Ovary (tissue), 9 donors: ENCODE data around the gene CNTN5. TPM values are rescaled to one million over a fixed set of nuclear protein-coding genes. Genes with fewer than 3 reads are reported as not detected.

ENCODE experiments used
- DNase-seq, 5 donors: peaks; one replicate each; pipeline ENCODE4 v3.0.0-alpha.2; 2019 to 2020
- H3K27ac ChIP-seq, 2 donors: fragments of 200-600 bp; one replicate each; pipeline versions ENCODE4 v1.5.1 to v1.8.0; 2019 to 2022
- H3K27me3 ChIP-seq: fragments of 200-600 bp; one replicate; pipeline ENCODE4 v1.8.0; 2022
- H3K36me3 ChIP-seq: fragments of 200-600 bp; sonication (generic); one replicate; pipeline ENCODE4 v1.5.1; 2019
- H3K4me1 ChIP-seq: one replicate; pipeline ENCODE4 v1.8.1; 2013; ENCODE audit warnings: mild to moderate bottlenecking, moderate library complexity; ENCODE audit not compliant: insufficient read depth
- H3K4me3 ChIP-seq: fragments of 200-600 bp; sonication (generic); one replicate; pipeline ENCODE4 v1.5.1; 2017
- H3K9me3 ChIP-seq, 2 donors: fragments of 200-600 bp in 1 of 2; sonication (generic) in 1 of 2; one replicate each; pipeline versions ENCODE4 v1.5.1 to v1.8.1; 2013 to 2019; ENCODE audit warnings: mild to moderate bottlenecking in 1 of 2, moderate library complexity in 1 of 2
- EP300 ChIP-seq: sonication (generic); formaldehyde crosslinking; IDR thresholded peaks from one replicate; pipeline ENCODE4 v1.6.1; 2017; ENCODE audit warnings: antibody characterized with exemption
- POLR2A ChIP-seq: fragments of 450-650 bp; IDR thresholded peaks from one replicate; pipeline ENCODE4 v1.6.1; 2017; ENCODE audit warnings: antibody characterized with exemption, mild to moderate bottlenecking, moderate library complexity
- WGBS, 3 donors: extraction: QIAGEN DNeasy Blood & Tissue Kit in 1 of 3; methylation state at CpG; one replicate each; pipeline versions ENCODE4 v1.1.5 to v1.1.7; 2013 to 2017; 5-methylcytosine and 5-hydroxymethylcytosine counted together
- intact Hi-C, 4 donors: fragments of 100-400 bp; cut with DNase I; formaldehyde crosslinking; loops; one replicate each; pipeline versions ENCODE4 v1.11.0 to v1.15.1; 2022 to 2023
- polyA plus RNA-seq, 2 donors: library from polyadenylated mRNA; stranded (reverse); fragments of 200-250 nt in 1 of 2; fragments of 350-450 nt in 1 of 2; fragmentation: Illumina TruSeq in 1 of 2; extraction: RNeasy Lipid Tissue Mini Kit (QIAGEN cat#74804) in 1 of 2; gene quantifications; one replicate each; pipeline ENCODE4 v1.2.3, GENCODE V29; 2013 to 2014
- total RNA-seq, 7 donors: library from RNA; depleted of rRNA in 2 of 7; stranded (reverse); fragments of >200 nt in 2 of 7; fragmentation: NEBNext Ultra II Directional in 3 of 7; extraction: Animal tissue kit (Norgen Biotek cat#: 25700) in 3 of 7; gene quantifications; one replicate each; pipeline versions ENCODE4 v1.1.0 to v1.2.4, GENCODE V29; 2016 to 2023
- TF ChIP-seq, protein P1 (sequence below), 3 donors: fragments of 450-650 bp in 2 of 3; fragments of 200-600 bp in 1 of 3; IDR thresholded peaks; one replicate each; pipeline versions ENCODE4 v1.5.1 to v1.8.0; 2016 to 2022; ENCODE audit warnings: antibody characterized with exemption in 3 of 3, mild to moderate bottlenecking in 1 of 3
- donor health status: DM: no; HTN: no; CAD: no; lungs with moderate emphysema.
- donor health status: DM: no; HTN: no; CAD: no.
- donor health status: Bipolar disorder and iron deficiency.
- donor health status: DM: yes; HTN: yes; CAD: no.
- donor health status: DM: no; HTN: no; CAD: no.
- donor health status: DM: yes; HTN: yes; CAD: no.

Gene CNTN5
- total and polyA plus RNA-seq, 9 donors: 0.02 to 1.1 (median 0.15) TPM; not detected in 5

DNA sequence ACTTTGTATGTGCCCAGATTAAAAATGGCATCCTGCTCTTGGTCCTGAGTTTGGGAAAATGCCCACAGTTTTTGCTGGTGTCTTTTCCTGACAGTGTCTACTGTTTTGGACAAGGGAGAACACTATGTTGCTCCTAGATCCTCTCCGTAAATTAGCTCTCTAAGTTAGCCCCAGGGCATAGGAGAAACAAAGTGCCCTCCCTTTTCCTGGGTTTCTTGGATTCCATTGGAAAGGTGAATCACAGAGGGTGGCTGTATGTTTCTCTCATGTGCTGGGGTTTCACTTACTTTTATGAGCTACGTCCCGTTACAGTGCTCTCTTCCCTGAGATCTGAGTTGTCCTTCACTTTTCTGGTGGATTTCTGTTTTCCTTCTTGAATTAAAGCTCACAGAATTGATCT lies 782.8 kb downstream of the CNTN5 start:
- no peak overlapping the region for H3K4me3 ChIP-seq
- H3K27ac ChIP-seq: no peak overlapping the region
- intact Hi-C loops: no loop called here
- no peaks in the 10 kb centered on the region for H3K36me3 ChIP-seq
- DNase-seq: no peak
- H3K4me1 ChIP-seq: no peaks in the 10 kb centered on the region
- TF ChIP-seq POLR2A (no peak), EP300 (no peak)
- TF ChIP-seq, protein P1, sequence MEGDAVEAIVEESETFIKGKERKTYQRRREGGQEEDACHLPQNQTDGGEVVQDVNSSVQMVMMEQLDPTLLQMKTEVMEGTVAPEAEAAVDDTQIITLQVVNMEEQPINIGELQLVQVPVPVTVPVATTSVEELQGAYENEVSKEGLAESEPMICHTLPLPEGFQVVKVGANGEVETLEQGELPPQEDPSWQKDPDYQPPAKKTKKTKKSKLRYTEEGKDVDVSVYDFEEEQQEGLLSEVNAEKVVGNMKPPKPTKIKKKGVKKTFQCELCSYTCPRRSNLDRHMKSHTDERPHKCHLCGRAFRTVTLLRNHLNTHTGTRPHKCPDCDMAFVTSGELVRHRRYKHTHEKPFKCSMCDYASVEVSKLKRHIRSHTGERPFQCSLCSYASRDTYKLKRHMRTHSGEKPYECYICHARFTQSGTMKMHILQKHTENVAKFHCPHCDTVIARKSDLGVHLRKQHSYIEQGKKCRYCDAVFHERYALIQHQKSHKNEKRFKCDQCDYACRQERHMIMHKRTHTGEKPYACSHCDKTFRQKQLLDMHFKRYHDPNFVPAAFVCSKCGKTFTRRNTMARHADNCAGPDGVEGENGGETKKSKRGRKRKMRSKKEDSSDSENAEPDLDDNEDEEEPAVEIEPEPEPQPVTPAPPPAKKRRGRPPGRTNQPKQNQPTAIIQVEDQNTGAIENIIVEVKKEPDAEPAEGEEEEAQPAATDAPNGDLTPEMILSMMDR (IDR thresholded peaks at IDR 0.05): no peak
- whole genome bisulfite sequencing, 3 donors: 86 to 93% (median 89%) methylated on average over 3 of the region's 3 CpGs
- no peaks in the 10 kb centered on the region for H3K9me3 ChIP-seq
- no peaks in the 10 kb centered on the region for H3K27me3 ChIP-seq

DNA sequence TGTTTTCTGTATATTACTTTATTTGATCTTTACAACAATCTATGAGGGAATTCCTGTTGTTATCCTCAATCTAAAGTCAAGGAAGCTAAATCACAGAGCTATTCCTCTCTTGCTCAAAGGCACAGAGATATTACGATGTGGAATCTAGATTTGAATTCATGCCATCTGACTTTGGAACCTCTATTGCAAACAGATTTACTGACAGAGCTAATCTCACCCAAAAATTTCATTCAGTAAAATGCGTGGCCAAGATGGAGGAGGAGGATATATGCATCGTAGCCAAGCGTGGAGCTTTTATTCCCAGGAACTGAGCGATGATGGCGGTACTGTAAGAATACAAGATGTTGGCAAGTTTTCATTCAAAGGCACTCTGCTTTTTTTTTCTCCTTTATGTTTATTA lies 791.8 kb downstream of the CNTN5 start:
- Histone ChIP-seq H3K27me3 (no peaks in the 10 kb centered on the region), H3K27ac (no peak overlapping the region), H3K4me3 (no peak overlapping the region), H3K9me3 (no peaks in the 10 kb centered on the region), H3K36me3 (no peaks in the 10 kb centered on the region), H3K4me1 (no peaks in the 10 kb centered on the region)
- WGBS, 3 donors: 87 to 92% (median 90%) methylated on average over 6 of the region's 6 CpGs
- TF ChIP-seq POLR2A (no peak), EP300 (no peak)
- TF ChIP-seq, protein P1 (IDR thresholded peaks at IDR 0.05): no peak
- no peak for DNase-seq
- intact Hi-C loops: no loop called here

DNA sequence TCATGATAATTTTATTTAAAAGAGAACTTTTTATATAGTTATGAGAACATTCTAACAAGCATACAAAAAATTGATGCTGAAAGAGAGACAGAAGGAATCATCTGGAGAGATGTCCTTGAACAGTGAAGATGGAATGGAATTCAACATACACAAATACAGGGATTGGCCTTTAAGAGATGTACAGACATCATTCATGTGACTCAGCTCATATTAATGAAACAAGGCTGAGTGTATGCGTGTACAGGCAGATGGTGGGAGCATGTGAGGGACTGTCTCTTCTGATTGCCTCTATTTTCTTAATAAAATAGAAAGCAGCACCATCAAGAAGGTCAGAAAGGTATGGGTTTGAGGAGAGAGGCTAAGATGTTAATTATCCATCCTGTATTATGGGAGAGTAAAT lies 793.3 kb downstream of the CNTN5 start:
- intact Hi-C loops: no loop called here
- Histone ChIP-seq H3K4me1 (no peaks in the 10 kb centered on the region), H3K9me3 (no peaks in the 10 kb centered on the region), H3K27ac (no peak overlapping the region), H3K27me3 (no peaks in the 10 kb centered on the region), H3K36me3 (no peaks in the 10 kb centered on the region), H3K4me3 (no peak overlapping the region)
- WGBS, 3 donors: 53 to 81% (median 60%) methylated on average over 1 of the region's 1 CpG
- no peak for DNase-seq
- TF ChIP-seq, protein P1 (IDR thresholded peaks at IDR 0.05): no peak
- TF ChIP-seq EP300: no peak
- TF ChIP-seq POLR2A: no peak

DNA sequence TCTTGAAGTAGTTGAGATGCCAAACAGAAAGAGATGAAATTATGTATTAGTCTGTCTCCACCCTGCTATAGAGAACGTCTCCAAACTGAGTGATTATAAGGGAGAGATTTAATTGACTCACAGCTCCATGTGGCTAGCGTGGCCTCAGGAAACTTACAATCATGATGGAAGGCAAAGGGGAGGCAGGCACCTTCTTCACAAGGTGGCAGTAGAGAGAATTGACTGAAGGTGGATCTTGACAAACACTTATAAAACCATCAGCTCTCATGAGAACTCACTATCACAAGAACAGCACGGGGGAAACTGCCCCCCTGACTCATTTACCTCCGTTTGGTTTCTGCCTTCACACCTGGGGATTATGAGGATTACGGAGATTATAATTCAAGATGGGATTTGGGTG lies 794.0 kb downstream of the CNTN5 start:
- intact Hi-C loops: no loop called here
- no peak for DNase-seq
- no peak for TF ChIP-seq EP300
- TF ChIP-seq, protein P1 (IDR thresholded peaks at IDR 0.05): no peak
- TF ChIP-seq POLR2A: no peak
- 75 to 80% (median 78%) methylated on average over 5 of the region's 5 CpGs for WGBS, 3 donors
- Histone ChIP-seq H3K27me3 (no peaks in the 10 kb centered on the region), H3K4me3 (no peak overlapping the region), H3K4me1 (no peaks in the 10 kb centered on the region), H3K9me3 (no peaks in the 10 kb centered on the region), H3K36me3 (no peaks in the 10 kb centered on the region), H3K27ac (no peak overlapping the region)

DNA sequence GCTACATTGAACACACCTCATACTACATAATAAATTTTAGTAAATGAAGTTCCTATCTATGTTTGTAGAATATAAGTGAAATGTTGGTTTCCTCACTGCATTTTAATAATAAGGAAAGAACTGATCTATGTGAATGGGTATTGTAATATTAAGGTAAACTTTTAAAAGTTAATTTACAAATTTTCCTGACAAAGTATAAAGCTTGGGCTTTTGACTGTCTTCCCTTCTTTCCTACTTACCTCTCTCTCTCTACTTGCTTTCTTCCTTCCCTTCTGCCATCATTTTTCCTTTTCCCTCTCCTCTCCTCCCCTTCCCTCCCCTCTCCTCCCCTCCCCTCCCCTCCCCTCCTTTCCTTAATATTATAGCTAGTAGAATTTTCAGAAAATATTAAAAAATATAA lies 798.2 kb downstream of the CNTN5 start:
- intact Hi-C loops: no loop called here
- no peaks in the 10 kb centered on the region for H3K36me3 ChIP-seq
- H3K9me3 ChIP-seq: no peaks in the 10 kb centered on the region
- H3K4me3 ChIP-seq: no peak overlapping the region
- H3K27ac ChIP-seq: no peak overlapping the region
- no peak for TF ChIP-seq EP300
- TF ChIP-seq, protein P1 (IDR thresholded peaks at IDR 0.05): no peak
- no peak for TF ChIP-seq POLR2A
- no peaks in the 10 kb centered on the region for H3K27me3 ChIP-seq
- DNase-seq: no peak
- H3K4me1 ChIP-seq: no peaks in the 10 kb centered on the region
